Measurements from ENCODE around the gene CCDC33. TPM values are rescaled to one million over a fixed set of nuclear protein-coding genes. Genes with fewer than 3 reads are reported as not detected.

CCDC33 gene
- total and polyA plus RNA-seq, 2 experiments from 2014 or later: 2.6 to 2.8 TPM

GRCh38 chr15:74320352-74321247 is 84.5 kb downstream of the CCDC33 start:
- H3K4me2 ChIP-seq: peak overlapping the region; percentile 38; the same call in 1 of the 2 replicates
- H3K9me3 Mint-ChIP-seq: no peaks in the 10 kb centered on the region; the same call in 2 of the 3 replicates
- H3K36me3 Mint-ChIP-seq (ENCODE audit: low read depth): no peaks in the 10 kb centered on the region; the same call in 2 of the 3 replicates
- no peaks in the 10 kb centered on the region for H3F3A ChIP-seq (replicated peaks; ENCODE audit: low read depth)
- H3K9me2 ChIP-seq (ENCODE audit: insufficient read depth): no peaks in the 10 kb centered on the region
- H3K79me2 ChIP-seq (replicated peaks; ENCODE audit: insufficient read depth): no peaks in the 10 kb centered on the region
- H3K4me3 ChIP-seq: no peak overlapping the region
- H3K4me3 Mint-ChIP-seq: no peak overlapping the region
- H4K20me1 ChIP-seq (replicated peaks; ENCODE audit: insufficient read depth): no peaks in the 10 kb centered on the region
- H2AFZ ChIP-seq: no peak overlapping the region; the same call in 1 of the 2 replicates
- TF ChIP-seq EZH2 (IDR thresholded peaks at IDR 0.05; ENCODE audit: low read depth, unreplicated experiment): no peak
- TF ChIP-seq ZNF114 (CRISPR knock-in tag; IDR thresholded peaks at IDR 0.05): no peak
- TF ChIP-seq NANOG (IDR thresholded peaks at IDR 0.05; ENCODE audit: borderline replicate concordance): no peak
- TF ChIP-seq ZNF462 (CRISPR knock-in tag; IDR thresholded peaks at IDR 0.05): no peak
- no peak for TF ChIP-seq ETS1 (IDR thresholded peaks at IDR 0.05)
- TF ChIP-seq CTCF (conservative IDR thresholded peaks at IDR 0.05; ENCODE audit: low read depth in 2 of 2): peak; percentile 68 to 95
- no peak for TF ChIP-seq ZNF331 (CRISPR knock-in tag; IDR thresholded peaks at IDR 0.05; ENCODE audit: low read depth)
- H3K27me3 ChIP-seq (ENCODE audit: insufficient read depth): no peaks in the 10 kb centered on the region
- H3K27ac Mint-ChIP-seq: no peak overlapping the region
- H3K4me1 ChIP-seq (ENCODE audit: insufficient read depth): peaks cover 22% of the 10 kb centered on the region
- H3K36me3 ChIP-seq (ENCODE audit: insufficient read depth): no peaks in the 10 kb centered on the region
- no peak overlapping the region for H3K27ac ChIP-seq (ENCODE audit: low read depth)
- peak; percentile 84 for DNase-seq (ENCODE audit: low spot score)
- H3K4me1 Mint-ChIP-seq: peaks cover 30% of the 10 kb centered on the region
- peak; percentile 18 for ATAC-seq
- peaks cover 16% of the 10 kb centered on the region for H3K27me3 Mint-ChIP-seq (ENCODE audit: insufficient read depth, low read depth, poor library complexity)

Measured in GM23338 (cell line).